ENCODE results near the gene CTNNBIP1.

The CTNNBIP1 gene

GRCh38 chr1:9849691-9850441 lies 60.2 kb downstream of the CTNNBIP1 start:
- Histone ChIP-seq H3K27me3 (ENCODE audit: insufficient read depth, low read depth, severe bottlenecking) (no peaks in the 10 kb centered on the region), H3K4me3 (ENCODE audit: low read depth, low read length) (no peak overlapping the region), H3K9me3 (ENCODE audit: severe bottlenecking) (peaks cover 7% of the 10 kb centered on the region), H3K36me3 (peaks cover 5% of the 10 kb centered on the region), H3K27ac (peak overlapping the region; percentile 94)
- DNase-seq: peak; percentile 47
- TF ChIP-seq CTCF (IDR thresholded peaks at IDR 0.05; ENCODE audit: low read depth, low read length): no peak

GRCh38 chr1:9848022-9848421 lies 62.0 kb downstream of the CTNNBIP1 start:
- H3K9me3 ChIP-seq (ENCODE audit: severe bottlenecking): no peaks in the 10 kb centered on the region
- H3K36me3 ChIP-seq: no peaks in the 10 kb centered on the region
- no peaks in the 10 kb centered on the region for H3K27me3 ChIP-seq (ENCODE audit: insufficient read depth, low read depth, severe bottlenecking)
- no peak for TF ChIP-seq CTCF (IDR thresholded peaks at IDR 0.05; ENCODE audit: low read depth, low read length)
- DNase-seq: peak; percentile 75
- H3K4me3 ChIP-seq (ENCODE audit: low read depth, low read length): no peak overlapping the region
- peak overlapping the region; percentile 94 for H3K27ac ChIP-seq

GRCh38 chr1:9847269-9847668 lies 62.8 kb downstream of the CTNNBIP1 start:
- Histone ChIP-seq H3K27me3 (ENCODE audit: insufficient read depth, low read depth, severe bottlenecking) (no peaks in the 10 kb centered on the region), H3K27ac (peak overlapping the region; percentile 94), H3K4me3 (ENCODE audit: low read depth, low read length) (peak overlapping the region; percentile 31; the same call in 1 of the 2 replicates), H3K9me3 (ENCODE audit: severe bottlenecking) (no peaks in the 10 kb centered on the region), H3K36me3 (no peaks in the 10 kb centered on the region)
- no peak for TF ChIP-seq CTCF (IDR thresholded peaks at IDR 0.05; ENCODE audit: low read depth, low read length)
- DNase-seq: no peak

- DNase-seq: peak; percentile 95
Measured at GRCh38 chr1:9846611-9847171, 63.4 kb downstream of the CTNNBIP1 start.

GRCh38 chr1:9845914-9846313 lies 64.2 kb downstream of the CTNNBIP1 start:
- Histone ChIP-seq H3K36me3 (no peaks in the 10 kb centered on the region), H3K27me3 (ENCODE audit: insufficient read depth, low read depth, severe bottlenecking) (no peaks in the 10 kb centered on the region), H3K4me3 (ENCODE audit: low read depth, low read length) (no peak overlapping the region), H3K9me3 (ENCODE audit: severe bottlenecking) (no peaks in the 10 kb centered on the region), H3K27ac (peak overlapping the region; percentile 94)
- TF ChIP-seq CTCF (IDR thresholded peaks at IDR 0.05; ENCODE audit: low read depth, low read length): no peak
- DNase-seq: no peak

More at GRCh38 chr1:9846611-9847171, 63.4 kb downstream of the CTNNBIP1 start:
- Histone ChIP-seq H3K9me3 (ENCODE audit: severe bottlenecking) (no peaks in the 10 kb centered on the region), H3K4me3 (ENCODE audit: low read depth, low read length) (peak overlapping the region; percentile 31), H3K36me3 (no peaks in the 10 kb centered on the region), H3K27ac (peak overlapping the region; percentile 94), H3K27me3 (ENCODE audit: insufficient read depth, low read depth, severe bottlenecking) (no peaks in the 10 kb centered on the region)
- TF ChIP-seq CTCF (IDR thresholded peaks at IDR 0.05; ENCODE audit: low read depth, low read length): peak; percentile 28; the same call in 1 of the 2 replicates

Measured in WERI-Rb-1 (cell line).